Measurements from ENCODE around the gene CIT.

DNA sequence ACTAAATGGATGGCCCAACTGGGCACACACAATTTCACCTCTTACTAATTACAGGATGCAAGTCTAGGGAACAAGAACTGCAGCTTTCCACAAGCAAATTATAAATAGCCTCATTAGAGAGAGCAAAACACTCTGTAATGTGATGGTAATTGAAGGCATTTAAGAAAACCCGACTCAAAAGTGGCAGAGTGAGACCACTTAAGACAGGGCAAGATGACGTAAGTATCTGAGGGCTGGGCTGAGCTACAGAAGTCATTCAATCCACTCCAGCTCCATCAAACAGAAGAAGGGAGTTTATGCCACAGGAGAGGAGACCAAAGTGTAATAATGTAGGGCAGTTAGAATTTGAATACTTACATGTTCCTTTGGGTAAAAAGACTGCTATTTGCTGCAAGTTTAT, 118.9 kb downstream of the CIT start:
- TF ChIP-seq CTCF (IDR thresholded peaks at IDR 0.05) (no peak), POLR2AphosphoS5 (IDR thresholded peaks at IDR 0.05) (no peak), EP300 (IDR thresholded peaks at IDR 0.05) (no peak)

Measured in sigmoid colon (tissue), 4 donors.